NB4 (cell line): Measurements from ENCODE around the gene AMER2.

Experiments
- CTCF ChIP-seq: IDR thresholded peaks from one replicate; pipeline ENCODE4 v1.5.1; 2012; ENCODE audit warnings: low read depth, low read length
- MAX ChIP-seq: IDR thresholded peaks from 2 replicates; pipeline ENCODE4 v1.6.1; 2011; ENCODE audit warnings: low read depth, low read length
- POLR2A ChIP-seq: IDR thresholded peaks from 2 replicates; pipeline ENCODE4 v1.6.1; 2011; ENCODE audit warnings: mild to moderate bottlenecking; ENCODE audit not compliant: insufficient read length; ENCODE audit errors: extremely low read depth

- TF ChIP-seq POLR2A (no peak), CTCF (no peak), MAX (no peak)
Observed at GRCh38 chr13:25147638-25148401, 24.3 kb downstream of the AMER2 start.
